ENCODE measurements around the gene ARHGAP8. TPM values are rescaled to one million over a fixed set of nuclear protein-coding genes. Genes with fewer than 3 reads are reported as not detected.

ARHGAP8 gene
- total and polyA plus RNA-seq, 4 experiments from 2014 or later, result 0.67 TPM; not detected in 3

GRCh38 chr22:44834065-44834464 lies 81.7 kb downstream of the ARHGAP8 start:
- H3K4me1 ChIP-seq (ENCODE audit: insufficient read depth, low read length), result no peaks in the 10 kb centered on the region
- ChIA-PET POLR2A (ENCODE audit: partially characterized antibody) (no interaction called here), CTCF (ENCODE audit: partially characterized antibody) (no interaction called here)
- Mint-ChIP-seq H3K36me3 (peaks cover 1 to 8% of the 10 kb centered on the region in 2 donors), H3K27ac (no peak overlapping the region), H3K27me3 (peaks cover 2 to 4% of the 10 kb centered on the region in 2 donors), H3K4me3 (no peak overlapping the region), H3K4me1 (no peaks in the 10 kb centered on the region), H3K9me3 (peaks cover 2 to 24% (median 14%) of the 10 kb centered on the region in 8 donors)
- H3K9me3 ChIP-seq (ENCODE audit: control insufficient read depth in 1 of 2, low read length in 2 of 2), result no peaks in the 10 kb centered on the region
- no peak overlapping the region for H3K27ac ChIP-seq (ENCODE audit: low read depth, low read length)
- DNase-seq, result no peak
- no peaks in the 10 kb centered on the region for H3K27me3 ChIP-seq (ENCODE audit: insufficient read depth, low read length)
- no peaks in the 10 kb centered on the region for H3K36me3 ChIP-seq (ENCODE audit: insufficient read depth, low read length)
- intact Hi-C loops (cut with micrococcal nuclease), result no loop called here
- H3K4me3 ChIP-seq (ENCODE audit: low read length in 2 of 2), result no peak overlapping the region

- H3K27ac Mint-ChIP-seq, result no peak overlapping the region
- CTCF ChIA-PET (ENCODE audit: partially characterized antibody), result no interaction called here
- H3K4me3 Mint-ChIP-seq, result no peak overlapping the region
- H3K9me3 Mint-ChIP-seq, result peaks cover 2 to 23% (median 14%) of the 10 kb centered on the region in 8 donors
- Histone ChIP-seq H3K27ac (ENCODE audit: low read depth, low read length) (no peak overlapping the region), H3K4me3 (ENCODE audit: low read length in 2 of 2) (no peak overlapping the region), H3K9me3 (ENCODE audit: control insufficient read depth in 1 of 2, low read length in 2 of 2) (no peaks in the 10 kb centered on the region), H3K27me3 (ENCODE audit: insufficient read depth, low read length) (no peaks in the 10 kb centered on the region), H3K36me3 (ENCODE audit: insufficient read depth, low read length) (no peaks in the 10 kb centered on the region), H3K4me1 (ENCODE audit: insufficient read depth, low read length) (no peaks in the 10 kb centered on the region)
- H3K36me3 Mint-ChIP-seq, result peaks cover 1 to 8% of the 10 kb centered on the region in 2 donors
- intact Hi-C loops (cut with micrococcal nuclease), result no loop called here
- POLR2A ChIA-PET (ENCODE audit: partially characterized antibody), result no interaction called here
- peaks cover 2 to 4% of the 10 kb centered on the region in 2 donors for H3K27me3 Mint-ChIP-seq
- no peak for DNase-seq
- no peaks in the 10 kb centered on the region for H3K4me1 Mint-ChIP-seq
These were observed 85.1 kb downstream of the ARHGAP8 start for GRCh38 chr22:44837481-44837880.

GRCh38 chr22:44838316-44839016 lies 86.1 kb downstream of the ARHGAP8 start:
- Mint-ChIP-seq H3K27me3 (peaks cover 2 to 5% of the 10 kb centered on the region in 2 donors), H3K36me3 (peaks cover 1 to 8% of the 10 kb centered on the region in 2 donors), H3K27ac (no peak overlapping the region), H3K9me3 (peaks cover 2 to 20% (median 14%) of the 10 kb centered on the region in 8 donors), H3K4me3 (no peak overlapping the region), H3K4me1 (no peaks in the 10 kb centered on the region)
- no peaks in the 10 kb centered on the region for H3K27me3 ChIP-seq (ENCODE audit: insufficient read depth, low read length)
- no peaks in the 10 kb centered on the region for H3K36me3 ChIP-seq (ENCODE audit: insufficient read depth, low read length)
- H3K27ac ChIP-seq (ENCODE audit: low read depth, low read length), result no peak overlapping the region
- ChIA-PET CTCF (ENCODE audit: partially characterized antibody) (no interaction called here), POLR2A (ENCODE audit: partially characterized antibody) (no interaction called here)
- intact Hi-C loops (cut with micrococcal nuclease), result no loop called here
- H3K4me1 ChIP-seq (ENCODE audit: insufficient read depth, low read length), result no peaks in the 10 kb centered on the region
- no peaks in the 10 kb centered on the region for H3K9me3 ChIP-seq (ENCODE audit: control insufficient read depth in 1 of 2, low read length in 2 of 2)
- no peak overlapping the region for H3K4me3 ChIP-seq (ENCODE audit: low read length in 2 of 2)
- no peak for DNase-seq

- intact Hi-C loops (cut with micrococcal nuclease), result no loop called here
These were observed 86.7 kb downstream of the ARHGAP8 start for GRCh38 chr22:44839061-44839460.

GRCh38 chr22:44839721-44840120 lies 87.3 kb downstream of the ARHGAP8 start:
- H3K9me3 Mint-ChIP-seq, result peaks cover 0 to 25% (median 15%) of the 10 kb centered on the region in 8 donors
- intact Hi-C loops (cut with micrococcal nuclease), result no loop called here
- H3K4me1 Mint-ChIP-seq, result no peaks in the 10 kb centered on the region
- ChIA-PET POLR2A (ENCODE audit: partially characterized antibody) (no interaction called here), CTCF (ENCODE audit: partially characterized antibody) (no interaction called here)
- H3K27ac Mint-ChIP-seq, result no peak overlapping the region
- H3K27ac ChIP-seq (ENCODE audit: low read depth, low read length), result no peak overlapping the region
- no peaks in the 10 kb centered on the region for H3K27me3 ChIP-seq (ENCODE audit: insufficient read depth, low read length)
- no peaks in the 10 kb centered on the region for H3K4me1 ChIP-seq (ENCODE audit: insufficient read depth, low read length)
- H3K4me3 ChIP-seq (ENCODE audit: low read length in 2 of 2), result no peak overlapping the region
- H3K4me3 Mint-ChIP-seq, result no peak overlapping the region
- DNase-seq, result no peak
- H3K27me3 Mint-ChIP-seq, result peaks cover 2 to 5% of the 10 kb centered on the region in 2 donors
- peaks cover 1 to 3% of the 10 kb centered on the region in 2 donors for H3K36me3 Mint-ChIP-seq
- H3K9me3 ChIP-seq (ENCODE audit: control insufficient read depth in 1 of 2, low read length in 2 of 2), result no peaks in the 10 kb centered on the region
- H3K36me3 ChIP-seq (ENCODE audit: insufficient read depth, low read length), result no peaks in the 10 kb centered on the region

More at GRCh38 chr22:44839061-44839460, 86.7 kb downstream of the ARHGAP8 start:
- CTCF ChIA-PET (ENCODE audit: partially characterized antibody), result no interaction called here
- H3K9me3 Mint-ChIP-seq, result peaks cover 0 to 23% (median 17%) of the 10 kb centered on the region in 8 donors
- Histone ChIP-seq H3K4me1 (ENCODE audit: insufficient read depth, low read length) (no peaks in the 10 kb centered on the region), H3K36me3 (ENCODE audit: insufficient read depth, low read length) (no peaks in the 10 kb centered on the region), H3K27ac (ENCODE audit: low read depth, low read length) (no peak overlapping the region), H3K4me3 (ENCODE audit: low read length in 2 of 2) (no peak overlapping the region), H3K9me3 (ENCODE audit: control insufficient read depth in 1 of 2, low read length in 2 of 2) (no peaks in the 10 kb centered on the region), H3K27me3 (ENCODE audit: insufficient read depth, low read length) (no peaks in the 10 kb centered on the region)
- H3K27me3 Mint-ChIP-seq, result peaks cover 2 to 5% of the 10 kb centered on the region in 2 donors
- DNase-seq, result no peak
- H3K27ac Mint-ChIP-seq, result no peak overlapping the region
- POLR2A ChIA-PET (ENCODE audit: partially characterized antibody), result no interaction called here
- H3K4me3 Mint-ChIP-seq, result no peak overlapping the region
- no peaks in the 10 kb centered on the region for H3K4me1 Mint-ChIP-seq
- peaks cover 1 to 8% of the 10 kb centered on the region in 2 donors for H3K36me3 Mint-ChIP-seq

GRCh38 chr22:44840611-44841322 lies 88.4 kb downstream of the ARHGAP8 start:
- H3K4me3 Mint-ChIP-seq, result no peak overlapping the region
- ChIA-PET CTCF (ENCODE audit: partially characterized antibody) (interaction anchor here (0.6 kb wide), 1 partner anchor 79 kb away, joined by 4 read pairs; no protein-coding TSS in a partner anchor), POLR2A (ENCODE audit: partially characterized antibody) (no interaction called here)
- peaks cover 0 to 22% (median 12%) of the 10 kb centered on the region in 8 donors for H3K9me3 Mint-ChIP-seq
- Histone ChIP-seq H3K27ac (ENCODE audit: low read depth, low read length) (no peak overlapping the region), H3K36me3 (ENCODE audit: insufficient read depth, low read length) (no peaks in the 10 kb centered on the region), H3K9me3 (ENCODE audit: control insufficient read depth in 1 of 2, low read length in 2 of 2) (no peaks in the 10 kb centered on the region), H3K27me3 (ENCODE audit: insufficient read depth, low read length) (no peaks in the 10 kb centered on the region), H3K4me1 (ENCODE audit: insufficient read depth, low read length) (no peaks in the 10 kb centered on the region), H3K4me3 (ENCODE audit: low read length in 2 of 2) (no peak overlapping the region)
- H3K36me3 Mint-ChIP-seq, result peaks cover 0 to under 1% of the 10 kb centered on the region in 2 donors
- H3K27me3 Mint-ChIP-seq, result peaks cover 2 to 4% of the 10 kb centered on the region in 2 donors
- no peak overlapping the region for H3K27ac Mint-ChIP-seq
- DNase-seq, result no peak
- intact Hi-C loops (cut with micrococcal nuclease), result no loop called here
- no peaks in the 10 kb centered on the region for H3K4me1 Mint-ChIP-seq

- H3K9me3 ChIP-seq (ENCODE audit: control insufficient read depth in 1 of 2, low read length in 2 of 2), result no peaks in the 10 kb centered on the region
- no peaks in the 10 kb centered on the region for H3K4me1 ChIP-seq (ENCODE audit: insufficient read depth, low read length)
- peaks cover 0 to 1% of the 10 kb centered on the region in 2 donors for H3K27me3 Mint-ChIP-seq
- peaks cover 0 to 16% (median 11%) of the 10 kb centered on the region in 8 donors for H3K9me3 Mint-ChIP-seq
- DNase-seq, result no peak
- H3K4me3 ChIP-seq (ENCODE audit: low read length in 2 of 2), result no peak overlapping the region
- H3K4me1 Mint-ChIP-seq, result no peaks in the 10 kb centered on the region
- ChIA-PET POLR2A (ENCODE audit: partially characterized antibody) (no interaction called here), CTCF (ENCODE audit: partially characterized antibody) (no interaction called here)
- H3K27me3 ChIP-seq (ENCODE audit: insufficient read depth, low read length), result no peaks in the 10 kb centered on the region
- H3K4me3 Mint-ChIP-seq, result no peak overlapping the region
- H3K27ac Mint-ChIP-seq, result no peak overlapping the region
- H3K36me3 ChIP-seq (ENCODE audit: insufficient read depth, low read length), result no peaks in the 10 kb centered on the region
- no peak overlapping the region for H3K27ac ChIP-seq (ENCODE audit: low read depth, low read length)
- intact Hi-C loops (cut with micrococcal nuclease), result no loop called here
- no peaks in the 10 kb centered on the region for H3K36me3 Mint-ChIP-seq
These were observed 90.0 kb downstream of the ARHGAP8 start for GRCh38 chr22:44842417-44842816.
